K562 (cell line): Measurements from ENCODE around the gene PCDHB14. TPM values are rescaled to one million over a fixed set of nuclear protein-coding genes. Genes with fewer than 3 reads are reported as not detected.
"Not testable (repeated sequence)": the region's sequence is repeated elsewhere in the genome, so short reads cannot be mapped to it uniquely, and the experiment has no call there.

ENCODE experiments used
- ATAC-seq: fragments of 200-7000 bp; cut with Tn5 transposase; 3 replicates; pipeline ENCODE4 v1.9.1; 2020; ENCODE audit warnings: moderate library complexity
- BruUV-seq: library from RNA; stranded (reverse); fragments of 400-500 nt; replicated peaks from 2 replicates; lab custom pipeline; 2021; lab: Mats Ljungman, UMichigan
- CTCF ChIA-PET: fragments of 300-600 bp; formaldehyde crosslinking; extraction: SDS; loops from one replicate; lab custom pipeline; 2021; ENCODE audit warnings: low intra/inter-chr PET ratio; lab: Yijun Ruan, JAX
- POLR2A ChIA-PET: fragments of 300-600, 350-650 bp; sonication (Branson Sonifier 250); formaldehyde crosslinking; extraction: SDS; loops from one replicate; lab custom pipeline; 2021; ENCODE audit warnings: antibody characterized with exemption, inconsistent platforms; lab: Yijun Ruan, JAX
- DNase-seq, 4 experiments: peaks; one replicate each; pipeline versions ENCODE4 v3.0.0 to v3.0.0-alpha.2; 2011 to 2018; ENCODE audit warnings: low spot score in 3 of 4, mixed read lengths in 3 of 4; ENCODE audit errors: extremely low read depth in 1 of 4
- FAIRE-seq: peaks from 2 replicates; lab custom pipeline; 2011; peaks lifted over from hg19 to GRCh38; lab: Jason Lieb, UNC
- H2AFZ ChIP-seq: 2 replicates; pipeline ENCODE4 v1.6.0; 2011; ENCODE audit warnings: low read depth, low read length, control low read depth, inconsistent platforms
- H3K27ac ChIP-seq: fragments of 200-600 bp; 3 replicates; pipeline ENCODE4 v1.8.0; 2011; ENCODE audit warnings: low read depth, mild to moderate bottlenecking, control low read depth, inconsistent platforms, low read length, moderate library complexity, mixed read lengths; ENCODE audit errors: extremely low read depth
- H3K27me3 ChIP-seq, 2 experiments: fragments of 300-600 bp in 1 of 2; 2 replicates in 1 of 2; 3 replicates in 1 of 2; pipeline versions ENCODE4 v1.6.0 to v1.8.0; 2011; ENCODE audit warnings: inconsistent platforms in 2 of 2, low read length in 2 of 2, mild to moderate bottlenecking in 1 of 2, mixed read lengths in 1 of 2, moderate library complexity in 1 of 2; ENCODE audit not compliant: control insufficient read depth in 2 of 2, insufficient read depth in 2 of 2
- H3K36me3 ChIP-seq: fragments of 300-600 bp; 3 replicates; pipeline ENCODE4 v1.8.0; 2011; ENCODE audit warnings: mild to moderate bottlenecking, low read length, inconsistent platforms; ENCODE audit not compliant: control insufficient read depth, insufficient read depth
- H3K4me1 ChIP-seq, 2 experiments: fragments of 200-600 bp in 1 of 2; replicated peaks in 1 of 2; 2 replicates in 1 of 2; 3 replicates in 1 of 2; pipeline versions ENCODE4 v1.5.1 to v1.8.0; 2011; ENCODE audit warnings: inconsistent platforms in 2 of 2, low read length in 2 of 2, mild to moderate bottlenecking in 1 of 2, mixed read lengths in 1 of 2, moderate library complexity in 1 of 2; ENCODE audit not compliant: control insufficient read depth in 2 of 2, insufficient read depth in 2 of 2
- H3K4me2 ChIP-seq: 2 replicates; pipeline ENCODE4 v1.6.1; 2011; ENCODE audit warnings: low read length, control low read depth, inconsistent platforms, mixed read lengths; ENCODE audit not compliant: insufficient read depth
- H3K4me3 ChIP-seq: fragments of 200-600 bp; sonication (generic), shearing (Covaris generic); 2 replicates; pipeline ENCODE4 v1.5.1; 2016; ENCODE audit warnings: control low read depth, inconsistent platforms
- H3K79me2 ChIP-seq: fragments of 200-600 bp; 3 replicates; pipeline ENCODE4 v1.8.0; 2011; ENCODE audit warnings: low read length, inconsistent platforms; ENCODE audit not compliant: control insufficient read depth, insufficient read depth
- H3K9ac ChIP-seq, 2 experiments: 2 replicates each; pipeline versions ENCODE4 v1.6.0 to v1.6.1; 2011; ENCODE audit warnings: low read depth in 2 of 2, low read length in 2 of 2, control low read depth in 1 of 2, inconsistent platforms in 1 of 2, mild to moderate bottlenecking in 1 of 2, mixed read lengths in 1 of 2; ENCODE audit not compliant: insufficient read depth in 1 of 2
- H3K9me1 ChIP-seq: one replicate; pipeline ENCODE4 v1.6.0; 2011; ENCODE audit warnings: inconsistent platforms, mild to moderate bottlenecking, low read length, moderate library complexity; ENCODE audit not compliant: control insufficient read depth, insufficient read depth
- H3K9me3 ChIP-seq: replicated peaks from 2 replicates; pipeline ENCODE4 v1.5.1; 2011; ENCODE audit warnings: low read depth, low read length, inconsistent platforms; ENCODE audit not compliant: control insufficient read depth, insufficient read depth
- H4K20me1 ChIP-seq: replicated peaks from 2 replicates; pipeline ENCODE4 v1.6.1; 2011; ENCODE audit warnings: low read length, inconsistent platforms, mixed read lengths; ENCODE audit not compliant: control insufficient read depth, insufficient read depth
- CBFA2T3 ChIP-seq: fragments of 450-650 bp; IDR thresholded peaks from 2 replicates; pipeline ENCODE4 v1.6.1; 2017
- CEBPG ChIP-seq, 3 experiments: fragments of 200-800 bp in 1 of 3; sonication (Bioruptor generic) in 1 of 3; sonication (generic) in 1 of 3; formaldehyde crosslinking in 1 of 3; IDR thresholded peaks in 2 of 3; conservative IDR thresholded peaks in 1 of 3; 2 replicates each; pipeline versions ENCODE4 v1.6.1 to v1.8.0; 2016 to 2022; ENCODE audit warnings: missing compliant biosample characterization in 2 of 3, missing genetic modification characterization in 2 of 3, mild to moderate bottlenecking in 1 of 3, missing genetic modification reagents in 1 of 3
- IRF1 ChIP-seq: sonication (generic); formaldehyde crosslinking; IDR thresholded peaks from 2 replicates; pipeline ENCODE4 v1.8.0; 2022; ENCODE audit warnings: missing genetic modification reagents, mild to moderate bottlenecking, borderline replicate concordance
- IRF2 ChIP-seq: sonication (generic); formaldehyde crosslinking; IDR thresholded peaks from 2 replicates; pipeline ENCODE4 v1.8.1; 2022; ENCODE audit warnings: mild to moderate bottlenecking, missing genetic modification reagents
- KAT2B ChIP-seq: IDR thresholded peaks from one replicate; pipeline ENCODE4 v1.6.1; 2012; ENCODE audit warnings: low read depth, mild to moderate bottlenecking, control low read depth, inconsistent platforms, low read length, moderate library complexity
- KAT8 ChIP-seq: fragments of 450-650 bp; IDR thresholded peaks from 2 replicates; pipeline ENCODE4 v1.6.1; 2016; ENCODE audit warnings: low read depth, mild to moderate bottlenecking
- KDM1A ChIP-seq, 2 experiments: fragments of 450-650 bp; IDR thresholded peaks; 2 replicates each; pipeline ENCODE4 v1.6.1; 2016; ENCODE audit warnings: mild to moderate bottlenecking in 2 of 2
- MCM7 ChIP-seq, 2 experiments: fragments of 450-650 bp; IDR thresholded peaks; 2 replicates each; pipeline ENCODE4 v1.6.1; 2016 to 2018
- MIER1 ChIP-seq: fragments of 450-650 bp; IDR thresholded peaks from 2 replicates; pipeline ENCODE4 v1.6.1; 2016; ENCODE audit warnings: antibody characterized with exemption, mild to moderate bottlenecking, low read depth
- NR4A1 ChIP-seq, 2 experiments: fragments of 250-450 bp in 1 of 2; fragments of 450-650 bp in 1 of 2; sonication (Bioruptor Pico) in 1 of 2; IDR thresholded peaks; 2 replicates each; pipeline versions ENCODE4 v1.4.0 to v1.6.1; 2016 to 2020; ENCODE audit warnings: mild to moderate bottlenecking in 2 of 2, missing compliant biosample characterization in 1 of 2, missing genetic modification characterization in 1 of 2, moderate library complexity in 1 of 2
- TAF9B ChIP-seq: fragments of 450-650 bp; IDR thresholded peaks from 2 replicates; pipeline ENCODE4 v1.6.1; 2018; ENCODE audit warnings: mild to moderate bottlenecking; ENCODE audit not compliant: partially characterized antibody
- ZNF76 ChIP-seq: fragments of 250-450 bp; sonication (Bioruptor Pico); IDR thresholded peaks from 2 replicates; pipeline ENCODE4 v1.4.0; 2020; ENCODE audit warnings: mild to moderate bottlenecking, moderate library complexity, borderline replicate concordance
- whole genome bisulfite sequencing: fragments of 100-300 bp; shearing (Covaris generic); methylation state at CpG from one replicate; pipeline ENCODE4 v1.1.6; 2016; ENCODE audit warnings: low coverage, mixed read lengths; ENCODE audit not compliant: insufficient coverage; ENCODE audit errors: missing lambda C conversion rate; 5-methylcytosine and 5-hydroxymethylcytosine counted together
- in situ Hi-C: fragments of 300-500 bp; cut with MboI; formaldehyde crosslinking; loops from 4 replicates; pipeline ENCODE4 v1.15.0; 2018; ENCODE audit warnings: inconsistent platforms, mixed read lengths
- intact Hi-C: fragments of 100-400 bp; cut with micrococcal nuclease; formaldehyde crosslinking; loops from 2 replicates; pipeline ENCODE4 v1.14.2; 2022
- polyA plus RNA-seq, 8 experiments: library from polyadenylated mRNA; depleted of rRNA in 4 of 8; stranded (reverse) in 5 of 8; unstranded in 3 of 8; fragments of >200 nt; fragmentation: Nextera tagmentation in 2 of 8; fragmentation: Illumina TruSeq in 1 of 8; extraction: Ambion mirVana in 2 of 8; extraction: Trizol in 1 of 8; gene quantifications; 2 replicates each; pipeline versions ENCODE4 v1.2.1 to v1.2.3, GENCODE V29; 2011 to 2014; ENCODE audit warnings: inconsistent platforms in 1 of 8, missing spikeins in 1 of 8
- total RNA-seq, 7 experiments: library from RNA; depleted of rRNA in 6 of 7; stranded (reverse); fragments of >200 nt in 6 of 7; fragmentation: Illumina TruSeq in 2 of 7; extraction: Trizol in 2 of 7; gene quantifications; 2 replicates each; pipeline versions ENCODE4 v1.2.1 to v1.2.3, GENCODE V29; 2011 to 2021; ENCODE audit warnings: low replicate concordance in 1 of 7

Gene PCDHB14
- total and polyA plus RNA-seq, 9 of the 15 experiments (the other 6 are each of a cell fraction or from before 2014, with no cell fraction given): not detected

GRCh38 chr5:141174291-141175104 is 48.6 kb upstream of the PCDHB14 start:
- H2AFZ ChIP-seq, H3K9me3 ChIP-seq, H3K4me2 ChIP-seq, ATAC-seq, H3K4me1 ChIP-seq, CTCF ChIA-PET, in situ Hi-C loops, H3K79me2 ChIP-seq, FAIRE-seq, H3K36me3 ChIP-seq, BruUV-seq, DNase-seq, H3K9me1 ChIP-seq, H3K27ac ChIP-seq, POLR2A ChIA-PET, H3K9ac ChIP-seq, H3K4me3 ChIP-seq, H4K20me1 ChIP-seq: not testable (repeated sequence)
- intact Hi-C loops: loop anchor here (1.0 kb wide), 1 partner anchor 13 kb away; the partner anchor contains the start of gene PCDHB9
- WGBS: 4% methylated on average over 62 of the region's 79 CpGs
- peaks cover 8 to 19% of the 10 kb centered on the region in 2 experiments; a peak in 3 of 5 replicates for H3K27me3 ChIP-seq

DNA sequence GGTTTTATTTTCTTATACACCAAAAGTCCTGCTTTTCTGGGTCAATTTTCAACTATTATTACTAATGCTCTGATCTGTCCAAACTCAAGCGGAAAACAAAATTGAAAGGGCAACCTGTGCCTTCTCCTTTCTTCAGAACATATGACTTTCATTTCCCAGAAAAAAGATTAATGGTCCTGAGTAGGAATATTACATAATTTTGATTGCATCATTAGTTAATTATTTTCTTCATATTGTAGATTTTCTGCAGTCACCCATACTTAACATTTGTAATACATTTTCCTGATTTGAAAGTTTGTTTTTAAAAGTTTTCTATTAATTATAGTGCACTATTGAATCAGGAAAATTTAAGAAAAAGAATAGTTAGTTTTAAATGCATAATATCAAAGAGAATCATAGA is 47.2 kb upstream of the PCDHB14 start:
- no peak for ATAC-seq
- TF ChIP-seq MIER1: no peak
- no peak for TF ChIP-seq CEBPG (CRISPR knock-in tag; IDR thresholded peaks at IDR 0.05)
- peak; percentile 59 to 85 for TF ChIP-seq CEBPG (tag; conservative IDR thresholded peaks at IDR 0.05 in 1 of 2, IDR thresholded peaks at IDR 0.05 in 1 of 2)
- TF ChIP-seq KAT8: no peak
- TF ChIP-seq NR4A1 (CRISPR knock-in tag; IDR thresholded peaks at IDR 0.05): no peak
- TF ChIP-seq NR4A1 (tag; IDR thresholded peaks at IDR 0.05): no peak
- no peak for TF ChIP-seq IRF1 (CRISPR knock-in tag)
- no peak for TF ChIP-seq KAT2B
- TF ChIP-seq CBFA2T3: no peak
- no peak for TF ChIP-seq MCM7 (IDR thresholded peaks at IDR 0.05)
- no peak for TF ChIP-seq ZNF76 (CRISPR knock-in tag)
- TF ChIP-seq KDM1A (IDR thresholded peaks at IDR 0.05): no peak
- TF ChIP-seq TAF9B: no peak
- no peak for TF ChIP-seq IRF2 (CRISPR knock-in tag)

More for the DNA sequence above, 47.2 kb upstream of the PCDHB14 start:
- WGBS: 0% methylated on average over 1 of the region's 1 CpG
- CTCF ChIA-PET: no interaction called here
- POLR2A ChIA-PET: no interaction called here
- H2AFZ ChIP-seq: no peak overlapping the region
- H3K36me3 ChIP-seq: no peaks in the 10 kb centered on the region
- no peaks in the 10 kb centered on the region for H4K20me1 ChIP-seq
- no peaks in the 10 kb centered on the region for H3K9me3 ChIP-seq
- intact Hi-C loops (loop anchor here (1.0 kb wide), 1 partner anchor 11 kb away; the partner anchor contains the start of gene PCDHB9), in situ Hi-C loops (no loop called here)
- H3K27ac ChIP-seq: no peak overlapping the region
- no peak for DNase-seq
- no peak overlapping the region for H3K9ac ChIP-seq
- no peak for FAIRE-seq
- H3K4me2 ChIP-seq: no peak overlapping the region
- H3K9me1 ChIP-seq: no peaks in the 10 kb centered on the region
- H3K4me1 ChIP-seq: no peaks in the 10 kb centered on the region
- H3K79me2 ChIP-seq: no peaks in the 10 kb centered on the region
- BruUV-seq: no TSS peak
- H3K4me3 ChIP-seq: no peak overlapping the region
- peaks cover 8 to 19% of the 10 kb centered on the region in 2 experiments; a peak in 3 of 5 replicates for H3K27me3 ChIP-seq
